OCI-LY7 (cell line): ENCODE results near the gene FKBP14.

Experiments
- CTCF ChIP-seq: fragments of 200-600 bp; sonication (generic); conservative IDR thresholded peaks from 2 replicates; pipeline ENCODE4 v1.5.1; 2014; ENCODE audit warnings: mild to moderate bottlenecking, antibody characterized with exemption, low read length, moderate library complexity, mixed read lengths
- EZH2phosphoT487 ChIP-seq: fragments of 200-600 bp; sonication (generic); IDR thresholded peaks from 2 replicates; pipeline ENCODE4 v1.6.1; 2018; ENCODE audit warnings: low read depth, borderline replicate concordance, mild to moderate bottlenecking, mixed run types, antibody characterized with exemption, low read length, moderate library complexity, mixed read lengths

GRCh38 chr7:29968683-29969395, 57.7 kb downstream of the FKBP14 start:
- TF ChIP-seq CTCF, result no peak
- no peak for TF ChIP-seq EZH2phosphoT487
